PC-9 (cell line): Measurements from ENCODE around the gene GYPB. TPM values are rescaled to one million over a fixed set of nuclear protein-coding genes. Genes with fewer than 3 reads are reported as not detected.
"Not testable (repeated sequence)": the region's sequence is repeated elsewhere in the genome, so short reads cannot be mapped to it uniquely, and the experiment has no call there.

ENCODE experiments used
- BruUV-seq: library from RNA; stranded (reverse); fragments of 400-500 nt; replicated peaks from 2 replicates; lab custom pipeline; 2021; lab: Mats Ljungman, UMichigan
- CTCF ChIA-PET: fragments of 300-600 bp; sonication (Branson Sonifier 250); formaldehyde crosslinking; loops from one replicate; lab custom pipeline; 2022; ENCODE audit warnings: antibody characterized with exemption; lab: Charles Lee
- POLR2A ChIA-PET: fragments of 300-600 bp; sonication (Branson Sonifier 250); formaldehyde crosslinking; loops from one replicate; lab custom pipeline; 2022; ENCODE audit warnings: antibody characterized with exemption; ENCODE audit not compliant: unreplicated experiment; lab: Charles Lee
- DNase-seq, 2 experiments: peaks; one replicate each; pipeline versions ENCODE4 v3.0.0 to v3.0.0-alpha.2; 2015 to 2022; ENCODE audit warnings: mixed read lengths in 1 of 2
- H2AFZ ChIP-seq: fragments of 200-600 bp; sonication (generic); 2 replicates; pipeline ENCODE4 v1.8.1; 2017; ENCODE audit warnings: antibody characterized with exemption
- H3F3A ChIP-seq: fragments of 200-600 bp; sonication (generic); 2 replicates; pipeline ENCODE4 v1.8.1; 2017; ENCODE audit warnings: antibody characterized with exemption, mild to moderate bottlenecking, low read depth; ENCODE audit not compliant: insufficient read depth
- H3K27ac ChIP-seq: fragments of 200-600 bp; sonication (generic); 2 replicates; pipeline ENCODE4 v1.6.1; 2016; ENCODE audit warnings: mixed run types
- H3K27me3 ChIP-seq: fragments of 200-600 bp; sonication (generic); 2 replicates; pipeline ENCODE4 v1.6.1; 2016; ENCODE audit warnings: low read depth, mixed run types; ENCODE audit not compliant: insufficient read depth
- H3K36me3 ChIP-seq: fragments of 200-600 bp; sonication (generic); 2 replicates; pipeline ENCODE4 v1.6.1; 2016; ENCODE audit warnings: low read depth, mixed run types
- H3K4me1 ChIP-seq: fragments of 200-600 bp; sonication (generic); replicated peaks from 2 replicates; pipeline ENCODE4 v1.6.1; 2016; ENCODE audit warnings: mixed run types; ENCODE audit not compliant: insufficient read depth
- H3K4me2 ChIP-seq: fragments of 200-600 bp; sonication (generic); 2 replicates; pipeline ENCODE4 v1.6.1; 2017; ENCODE audit warnings: mixed run types
- H3K4me3 ChIP-seq: fragments of 200-600 bp; sonication (generic); 2 replicates; pipeline ENCODE4 v1.6.1; 2016; ENCODE audit warnings: mixed run types
- H3K79me2 ChIP-seq: fragments of 200-600 bp; sonication (generic); 2 replicates; pipeline ENCODE4 v1.6.1; 2017; ENCODE audit warnings: low read depth, mixed run types
- H3K9me2 ChIP-seq: fragments of 200-600 bp; sonication (generic); 2 replicates; pipeline ENCODE4 v1.8.1; 2017; ENCODE audit warnings: mild to moderate bottlenecking; ENCODE audit not compliant: insufficient read depth
- H3K9me3 ChIP-seq: fragments of 200-600 bp; sonication (generic); 2 replicates; pipeline ENCODE4 v1.8.1; 2016; ENCODE audit warnings: low read depth; ENCODE audit not compliant: insufficient read depth
- H4K20me1 ChIP-seq: fragments of 200-600 bp; sonication (generic); 2 replicates; pipeline ENCODE4 v1.8.1; 2017; ENCODE audit not compliant: insufficient read depth
- CTCF ChIP-seq: fragments of 200-600 bp; sonication (generic); conservative IDR thresholded peaks from 2 replicates; pipeline ENCODE4 v1.6.1; 2017; ENCODE audit warnings: mixed run types, antibody characterized with exemption, mild to moderate bottlenecking, moderate library complexity
- EZH2 ChIP-seq: fragments of 200-600 bp; sonication (generic); IDR thresholded peaks from 2 replicates; pipeline ENCODE4 v1.8.0; 2017; ENCODE audit warnings: antibody characterized with exemption, low read depth
- intact Hi-C: fragments of 100-400 bp; cut with micrococcal nuclease; formaldehyde crosslinking; loops from one replicate; pipeline ENCODE4 v1.10.0; 2022; ENCODE audit not compliant: unreplicated experiment
- total RNA-seq: library from RNA; stranded (reverse); gene quantifications from 2 replicates; pipeline ENCODE4 v1.2.3, GENCODE V29; 2021

Gene GYPB
- total RNA-seq, 1 experiment from 2014 or later = not detected

GRCh38 chr4:144016057-144016605 is 3.0 kb downstream of the GYPB start:
- H3K9me2 ChIP-seq, H3K27me3 ChIP-seq, BruUV-seq, H3K9me3 ChIP-seq, CTCF ChIA-PET, H3K36me3 ChIP-seq, H4K20me1 ChIP-seq, H3K4me3 ChIP-seq, H3F3A ChIP-seq, H3K79me2 ChIP-seq, H3K27ac ChIP-seq, intact Hi-C loops, DNase-seq, H3K4me1 ChIP-seq, H2AFZ ChIP-seq, H3K4me2 ChIP-seq, POLR2A ChIA-PET: not testable (repeated sequence)

GRCh38 chr4:144014808-144015207 is 4.4 kb downstream of the GYPB start:
- no peak for DNase-seq
- Histone ChIP-seq H3K27ac (no peak overlapping the region), H3K4me3 (no peak overlapping the region), H3K27me3 (no peaks in the 10 kb centered on the region), H3K9me2 (no peaks in the 10 kb centered on the region), H3K9me3 (no peaks in the 10 kb centered on the region), H2AFZ (no peak overlapping the region), H3K4me2 (no peak overlapping the region), H3K79me2 (no peaks in the 10 kb centered on the region), H4K20me1 (no peaks in the 10 kb centered on the region), H3F3A (no peaks in the 10 kb centered on the region), H3K36me3 (no peaks in the 10 kb centered on the region), H3K4me1 (no peaks in the 10 kb centered on the region)
- ChIA-PET POLR2A (no interaction called here), CTCF (no interaction called here)
- intact Hi-C loops = no loop called here
- BruUV-seq = no TSS peak
- no peak for TF ChIP-seq CTCF
- no peak for TF ChIP-seq EZH2

GRCh38 chr4:144008602-144009001 is 10.6 kb downstream of the GYPB start:
- H3K4me1 ChIP-seq, H3K4me3 ChIP-seq, H3K27me3 ChIP-seq, POLR2A ChIA-PET, H3F3A ChIP-seq, H3K27ac ChIP-seq, CTCF ChIA-PET, H3K9me3 ChIP-seq, H3K9me2 ChIP-seq, H3K36me3 ChIP-seq, H3K4me2 ChIP-seq, intact Hi-C loops, H3K79me2 ChIP-seq, H2AFZ ChIP-seq, BruUV-seq, DNase-seq, H4K20me1 ChIP-seq: not testable (repeated sequence)

DNA sequence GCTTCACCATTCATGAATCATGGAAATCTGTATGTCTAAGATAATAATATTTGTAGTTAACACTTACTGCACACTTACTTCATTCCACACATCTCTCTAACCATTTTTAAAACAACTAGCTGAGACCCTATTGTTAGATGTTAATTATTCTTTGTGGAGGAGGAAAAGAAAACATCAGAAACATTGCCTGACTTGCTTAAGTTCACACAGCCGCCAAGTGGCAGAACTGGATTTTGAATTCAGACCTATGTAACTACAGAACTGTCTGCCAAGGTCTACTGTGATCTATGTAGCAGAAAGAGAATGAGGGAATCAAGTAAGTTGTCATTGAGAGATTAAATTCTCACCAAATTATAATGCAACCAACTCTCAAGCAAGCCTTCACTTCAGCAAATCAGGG is 11.2 kb downstream of the GYPB start:
- CTCF ChIA-PET, H3K27ac ChIP-seq, intact Hi-C loops, H3K79me2 ChIP-seq, BruUV-seq, H3K36me3 ChIP-seq, H3K4me2 ChIP-seq, H3K27me3 ChIP-seq, POLR2A ChIA-PET, H3K9me2 ChIP-seq, H3K9me3 ChIP-seq, H4K20me1 ChIP-seq, H3K4me1 ChIP-seq, H3F3A ChIP-seq, H3K4me3 ChIP-seq, H2AFZ ChIP-seq, DNase-seq: not testable (repeated sequence)

DNA sequence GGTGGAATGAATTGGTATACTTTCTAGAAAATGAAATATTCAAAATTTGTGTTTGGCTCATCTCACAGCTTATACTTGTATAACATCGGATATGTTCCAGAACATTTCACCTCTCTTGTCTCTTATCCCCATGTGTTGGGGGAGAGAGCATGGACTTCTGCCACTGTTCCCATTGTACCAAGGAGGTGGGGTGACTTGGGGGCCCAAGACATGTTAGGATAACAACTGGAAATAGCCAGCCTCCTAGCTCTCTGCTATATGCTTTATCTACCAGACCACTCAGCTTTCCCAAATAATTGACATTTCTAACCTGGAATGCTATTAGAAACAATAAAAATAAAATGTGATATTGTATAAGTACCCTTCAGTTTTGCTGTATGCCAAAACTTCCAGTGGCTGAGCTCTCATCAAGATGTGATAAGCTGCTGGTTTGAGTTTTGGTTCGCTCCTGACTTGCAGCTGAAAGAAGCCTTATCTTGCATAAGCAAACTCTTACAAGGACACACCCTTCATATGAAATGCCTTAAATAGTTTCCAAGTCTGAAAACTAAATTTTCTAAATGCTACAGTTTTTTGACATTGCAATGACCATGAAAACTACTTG is 12.9 kb downstream of the GYPB start:
- H3K4me3 ChIP-seq, CTCF ChIA-PET, H3K9me3 ChIP-seq, intact Hi-C loops, H3K4me1 ChIP-seq, H3K9me2 ChIP-seq, H3K27me3 ChIP-seq, H3K36me3 ChIP-seq, H2AFZ ChIP-seq, POLR2A ChIA-PET, H3F3A ChIP-seq, H3K27ac ChIP-seq, H3K79me2 ChIP-seq, BruUV-seq, H4K20me1 ChIP-seq, DNase-seq, H3K4me2 ChIP-seq: not testable (repeated sequence)

GRCh38 chr4:144005558-144005953 is 13.6 kb downstream of the GYPB start:
- BruUV-seq, POLR2A ChIA-PET, CTCF ChIA-PET, H3K4me3 ChIP-seq, H2AFZ ChIP-seq, H3K4me2 ChIP-seq, DNase-seq, H3K27me3 ChIP-seq, H3F3A ChIP-seq, H3K27ac ChIP-seq, H3K9me2 ChIP-seq, H3K36me3 ChIP-seq, H4K20me1 ChIP-seq, intact Hi-C loops, H3K9me3 ChIP-seq, H3K79me2 ChIP-seq, H3K4me1 ChIP-seq: not testable (repeated sequence)
